GM19351 (cell line): ENCODE results near the gene ZNF773.

Source experiments
- ATAC-seq: cut with Tn5 transposase; IDR thresholded peaks from one replicate; pipeline ENCODE4 v1.9.1; 2021; ENCODE audit warnings: mild to moderate bottlenecking, moderate library complexity; ENCODE audit not compliant: unreplicated experiment

The ZNF773 gene

GRCh38 chr19:57557659-57558058 lies 57.9 kb downstream of the ZNF773 start:
- no peak for ATAC-seq
